ENCODE results near the gene PPP1R9B. TPM values are rescaled to one million over a fixed set of nuclear protein-coding genes. Genes with fewer than 3 reads are reported as not detected.

Gene PPP1R9B
- total and polyA plus RNA-seq, 3 experiments from 2014 or later = 1.7 to 89.0 (median 86.9) TPM

GRCh38 chr17:50189550-50190292, 39.2 kb upstream of the PPP1R9B start:
- ChIA-PET CTCF (no interaction called here), POLR2A (no interaction called here)
- Histone ChIP-seq H3K27me3 (ENCODE audit: insufficient read depth, low read length, poor library complexity, severe bottlenecking) (no peaks in the 10 kb centered on the region), H3K4me1 (ENCODE audit: insufficient read depth, low read length) (no peaks in the 10 kb centered on the region), H3K36me3 (ENCODE audit: insufficient read depth, low read length) (no peaks in the 10 kb centered on the region), H3K27ac (ENCODE audit: low read depth, low read length) (no peak overlapping the region), H3K9me3 (ENCODE audit: low read length) (no peaks in the 10 kb centered on the region), H3K4me3 (ENCODE audit: low read length) (no peak overlapping the region)
- no peaks in the 10 kb centered on the region for H3K9me3 Mint-ChIP-seq
- peaks cover 0 to 2% of the 10 kb centered on the region in 2 donors for H3K27me3 Mint-ChIP-seq
- no peaks in the 10 kb centered on the region for H3K36me3 Mint-ChIP-seq
- no peak overlapping the region for H3K27ac Mint-ChIP-seq
- H3K4me1 Mint-ChIP-seq = peaks cover 0 to 2% (median 0%) of the 10 kb centered on the region in 3 donors
- H3K4me3 Mint-ChIP-seq = no peak overlapping the region
- DNase-seq = no peak

GRCh38 chr17:50188921-50189549, 38.6 kb upstream of the PPP1R9B start:
- Histone ChIP-seq H3K4me3 (ENCODE audit: low read length) (no peak overlapping the region), H3K27me3 (ENCODE audit: insufficient read depth, low read length, poor library complexity, severe bottlenecking) (no peaks in the 10 kb centered on the region), H3K27ac (ENCODE audit: low read depth, low read length) (no peak overlapping the region), H3K36me3 (ENCODE audit: insufficient read depth, low read length) (no peaks in the 10 kb centered on the region), H3K4me1 (ENCODE audit: insufficient read depth, low read length) (peaks cover 4% of the 10 kb centered on the region), H3K9me3 (ENCODE audit: low read length) (no peaks in the 10 kb centered on the region)
- Mint-ChIP-seq H3K27me3 (peaks cover 0 to 2% of the 10 kb centered on the region in 2 donors), H3K27ac (no peak overlapping the region), H3K9me3 (no peaks in the 10 kb centered on the region), H3K4me1 (peaks cover 2 to 7% (median 2%) of the 10 kb centered on the region in 3 donors), H3K4me3 (peak overlapping the region in 1 of 7 donors; percentile 36), H3K36me3 (no peaks in the 10 kb centered on the region)
- DNase-seq = no peak
- ChIA-PET CTCF (no interaction called here), POLR2A (no interaction called here)

DNA sequence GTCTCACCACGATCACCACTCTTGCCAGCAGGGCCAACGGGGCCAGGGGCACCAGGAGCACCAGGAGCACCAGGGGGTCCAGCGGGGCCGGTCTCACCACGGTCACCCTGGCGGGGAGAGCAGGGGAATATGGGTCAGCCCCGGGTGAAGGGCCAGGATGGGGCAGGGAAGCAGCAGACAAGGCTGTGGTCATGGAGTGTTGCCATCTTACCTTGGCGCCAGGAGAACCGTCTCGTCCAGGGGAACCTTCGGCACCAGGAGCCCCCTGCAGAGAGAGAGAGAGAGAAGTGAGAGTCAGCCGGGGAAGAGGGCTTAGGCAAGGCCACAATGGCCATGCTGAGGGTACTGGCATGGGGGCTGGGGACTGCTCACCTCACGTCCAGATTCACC, 38.0 kb upstream of the PPP1R9B start:
- Histone ChIP-seq H3K4me1 (ENCODE audit: insufficient read depth, low read length) (peaks cover 9% of the 10 kb centered on the region), H3K36me3 (ENCODE audit: insufficient read depth, low read length) (no peaks in the 10 kb centered on the region), H3K27ac (ENCODE audit: low read depth, low read length) (no peak overlapping the region), H3K9me3 (ENCODE audit: low read length) (no peaks in the 10 kb centered on the region), H3K27me3 (ENCODE audit: insufficient read depth, low read length, poor library complexity, severe bottlenecking) (no peaks in the 10 kb centered on the region), H3K4me3 (ENCODE audit: low read length) (no peak overlapping the region)
- Mint-ChIP-seq H3K27me3 (peaks cover 0 to 3% of the 10 kb centered on the region in 2 donors), H3K4me1 (peaks cover 7 to 12% (median 7%) of the 10 kb centered on the region in 3 donors), H3K36me3 (no peaks in the 10 kb centered on the region), H3K27ac (no peak overlapping the region), H3K9me3 (no peaks in the 10 kb centered on the region), H3K4me3 (peak overlapping the region in 1 of 7 donors; percentile 36)
- ChIA-PET POLR2A (no interaction called here), CTCF (interaction anchor here (0.9 to 1.1 kb wide), 2 partner anchors 12 to 38 kb away, joined by 3 read pairs; partner anchors contain the start of gene PPP1R9B)
- no peak for DNase-seq

DNA sequence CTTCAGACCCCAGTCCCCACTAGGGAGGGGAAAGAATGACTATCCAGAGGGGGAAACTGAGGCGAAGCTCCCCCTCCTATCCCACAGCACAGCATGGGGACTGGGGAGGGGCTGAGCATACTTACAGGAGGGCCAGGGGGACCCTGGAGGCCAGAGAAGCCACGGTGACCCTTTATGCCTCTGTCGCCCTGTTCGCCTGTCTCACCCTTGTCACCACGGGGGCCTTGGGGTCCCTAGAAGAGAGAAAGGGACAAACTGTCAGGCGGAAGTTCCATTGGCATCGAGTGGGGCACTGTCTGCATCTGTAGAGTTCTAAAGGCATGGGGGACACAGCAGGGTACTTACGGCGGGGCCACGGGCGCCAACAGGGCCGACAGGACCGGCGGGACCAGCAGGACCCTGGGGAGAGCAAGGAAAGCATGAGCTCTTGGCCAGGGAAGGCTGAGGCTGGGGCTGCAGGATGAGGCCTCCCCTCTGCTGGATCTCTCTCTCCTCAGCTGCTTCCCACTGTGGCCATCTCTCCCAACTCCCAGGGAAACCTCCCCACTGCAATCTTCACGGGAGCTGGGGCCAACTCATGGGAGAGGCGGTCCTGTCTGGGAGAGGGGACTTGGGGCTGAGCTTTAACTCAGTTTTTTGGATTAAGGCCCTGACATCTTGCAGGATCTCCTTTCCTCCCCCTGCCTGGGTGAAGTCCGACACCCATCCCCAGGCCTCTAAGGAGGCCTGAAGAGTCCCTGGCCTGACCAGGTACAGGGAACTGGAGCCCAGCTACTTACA, 37.5 kb upstream of the PPP1R9B start:
- H3K27ac ChIP-seq (ENCODE audit: low read depth, low read length) = no peak overlapping the region
- ChIA-PET POLR2A (no interaction called here), CTCF (interaction anchor here (0.9 to 1.1 kb wide), 2 partner anchors 12 to 38 kb away, joined by 3 read pairs; partner anchors contain the start of gene PPP1R9B)
- no peaks in the 10 kb centered on the region for H3K9me3 ChIP-seq (ENCODE audit: low read length)
- Mint-ChIP-seq H3K27me3 (peaks cover 0 to 3% of the 10 kb centered on the region in 2 donors), H3K4me3 (no peak overlapping the region), H3K36me3 (no peaks in the 10 kb centered on the region), H3K4me1 (peaks cover 9 to 16% (median 11%) of the 10 kb centered on the region in 3 donors), H3K9me3 (no peaks in the 10 kb centered on the region), H3K27ac (no peak overlapping the region)
- no peaks in the 10 kb centered on the region for H3K27me3 ChIP-seq (ENCODE audit: insufficient read depth, low read length, poor library complexity, severe bottlenecking)
- H3K4me1 ChIP-seq (ENCODE audit: insufficient read depth, low read length) = peaks cover 13% of the 10 kb centered on the region
- no peaks in the 10 kb centered on the region for H3K36me3 ChIP-seq (ENCODE audit: insufficient read depth, low read length)
- H3K4me3 ChIP-seq (ENCODE audit: low read length) = no peak overlapping the region
- no peak for DNase-seq

DNA sequence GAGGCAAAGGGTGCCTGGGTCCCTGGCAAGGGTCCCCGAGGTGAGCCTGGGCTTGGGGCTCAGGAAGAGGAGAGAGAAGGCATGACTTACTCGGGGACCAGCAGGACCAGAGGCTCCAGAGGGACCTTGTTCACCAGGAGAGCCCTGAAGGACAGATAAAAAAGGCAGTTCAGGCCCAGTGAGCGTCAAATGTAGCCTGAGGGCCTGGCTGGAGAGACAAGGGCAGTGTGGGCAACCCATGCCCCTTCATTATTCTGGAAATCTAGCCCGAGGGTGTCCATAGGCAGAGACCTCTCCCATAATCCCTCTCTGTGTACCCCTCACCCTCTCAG, 36.9 kb upstream of the PPP1R9B start:
- ChIA-PET POLR2A (no interaction called here), CTCF (interaction anchor here (0.9 to 1.1 kb wide), 2 partner anchors 13 to 37 kb away, joined by 3 read pairs; partner anchors contain the start of gene PPP1R9B)
- Mint-ChIP-seq H3K4me3 (no peak overlapping the region), H3K27me3 (peaks cover 0 to 3% of the 10 kb centered on the region in 2 donors), H3K9me3 (no peaks in the 10 kb centered on the region), H3K27ac (peak overlapping the region in 1 of 8 donors; percentile 86), H3K36me3 (no peaks in the 10 kb centered on the region), H3K4me1 (peaks cover 11 to 20% (median 16%) of the 10 kb centered on the region in 3 donors)
- Histone ChIP-seq H3K4me1 (ENCODE audit: insufficient read depth, low read length) (peaks cover 13% of the 10 kb centered on the region), H3K27me3 (ENCODE audit: insufficient read depth, low read length, poor library complexity, severe bottlenecking) (no peaks in the 10 kb centered on the region), H3K9me3 (ENCODE audit: low read length) (no peaks in the 10 kb centered on the region), H3K36me3 (ENCODE audit: insufficient read depth, low read length) (no peaks in the 10 kb centered on the region), H3K4me3 (ENCODE audit: low read length) (no peak overlapping the region), H3K27ac (ENCODE audit: low read depth, low read length) (no peak overlapping the region)
- no peak for DNase-seq

DNA sequence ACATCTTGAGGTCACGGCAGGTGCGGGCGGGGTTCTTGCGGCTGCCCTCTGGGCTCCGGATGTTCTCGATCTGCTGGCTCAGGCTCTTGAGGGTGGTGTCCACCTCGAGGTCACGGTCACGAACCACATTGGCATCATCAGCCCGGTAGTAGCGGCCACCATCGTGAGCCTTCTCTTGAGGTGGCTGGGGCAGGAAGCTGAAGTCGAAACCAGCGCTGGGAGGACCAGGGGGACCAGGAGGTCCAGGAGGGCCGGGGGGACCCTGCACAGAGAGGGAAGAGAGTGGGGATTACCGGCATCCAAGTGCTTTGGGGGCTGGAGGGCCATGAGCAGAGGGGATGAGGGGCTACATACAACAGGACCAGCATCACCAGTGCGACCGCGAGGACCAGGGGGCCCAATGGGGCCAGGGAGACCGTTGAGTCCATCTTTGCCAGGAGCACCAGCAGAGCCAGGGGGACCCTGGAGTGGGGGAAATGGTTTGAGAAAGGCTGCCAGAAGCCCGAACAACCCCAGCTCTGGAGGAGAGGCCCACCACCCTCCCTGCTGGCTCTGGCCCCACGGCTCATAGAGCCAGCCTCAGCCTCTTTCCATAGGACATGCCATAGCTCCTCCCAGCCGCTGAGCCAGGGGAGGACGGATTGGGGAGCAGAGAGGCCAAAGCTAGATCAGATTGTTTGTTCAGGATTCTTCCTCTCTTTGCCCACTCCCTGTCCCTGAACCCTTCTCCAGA, 36.4 kb upstream of the PPP1R9B start:
- ChIA-PET POLR2A (no interaction called here), CTCF (no interaction called here)
- no peak for DNase-seq
- Histone ChIP-seq H3K4me3 (ENCODE audit: low read length) (no peak overlapping the region), H3K9me3 (ENCODE audit: low read length) (no peaks in the 10 kb centered on the region), H3K27me3 (ENCODE audit: insufficient read depth, low read length, poor library complexity, severe bottlenecking) (no peaks in the 10 kb centered on the region), H3K4me1 (ENCODE audit: insufficient read depth, low read length) (peaks cover 13% of the 10 kb centered on the region), H3K27ac (ENCODE audit: low read depth, low read length) (no peak overlapping the region), H3K36me3 (ENCODE audit: insufficient read depth, low read length) (no peaks in the 10 kb centered on the region)
- no peak overlapping the region for H3K4me3 Mint-ChIP-seq
- H3K4me1 Mint-ChIP-seq = peaks cover 11 to 20% (median 16%) of the 10 kb centered on the region in 3 donors
- peaks cover 0 to 3% of the 10 kb centered on the region in 2 donors for H3K27me3 Mint-ChIP-seq
- H3K36me3 Mint-ChIP-seq = no peaks in the 10 kb centered on the region
- no peaks in the 10 kb centered on the region for H3K9me3 Mint-ChIP-seq
- H3K27ac Mint-ChIP-seq = peak overlapping the region in 1 of 8 donors; percentile 86

GRCh38 chr17:50185631-50186471, 35.4 kb upstream of the PPP1R9B start:
- no peaks in the 10 kb centered on the region for H3K36me3 ChIP-seq (ENCODE audit: insufficient read depth, low read length)
- no peak for DNase-seq
- ChIA-PET POLR2A (no interaction called here), CTCF (no interaction called here)
- no peak overlapping the region for H3K4me3 ChIP-seq (ENCODE audit: low read length)
- Mint-ChIP-seq H3K27ac (no peak overlapping the region), H3K27me3 (peaks cover 0 to 3% of the 10 kb centered on the region in 2 donors), H3K36me3 (no peaks in the 10 kb centered on the region), H3K4me1 (peaks cover 11 to 20% (median 16%) of the 10 kb centered on the region in 3 donors), H3K9me3 (no peaks in the 10 kb centered on the region), H3K4me3 (no peak overlapping the region)
- no peaks in the 10 kb centered on the region for H3K27me3 ChIP-seq (ENCODE audit: insufficient read depth, low read length, poor library complexity, severe bottlenecking)
- no peaks in the 10 kb centered on the region for H3K9me3 ChIP-seq (ENCODE audit: low read length)
- peaks cover 13% of the 10 kb centered on the region for H3K4me1 ChIP-seq (ENCODE audit: insufficient read depth, low read length)
- no peak overlapping the region for H3K27ac ChIP-seq (ENCODE audit: low read depth, low read length)
